ENCODE data around the gene SERPIND1.
"Not testable (repeated sequence)": the region's sequence is repeated elsewhere in the genome, so short reads cannot be mapped to it uniquely, and the experiment has no call there.

The SERPIND1 gene

GRCh38 chr22:20773793-20774212, at the start of gene SERPIND1:
Gene SERPIND1, plus strand, starts transcription at chr22:20774113. Its CDS starts 5,200 bp downstream, at chr22:20779313.
- no peak for DNase-seq (ENCODE audit: low read depth in 2 of 2)
- no peak within 1 kb of the TSS for H3K4me3 ChIP-seq (replicated peaks in 1 of 2; ENCODE audit: low read depth in 2 of 2, low read length in 2 of 2)
- TF ChIP-seq CTCF (IDR thresholded peaks at IDR 0.05; ENCODE audit: low read depth, low read length) = no peak

- H3K4me3 ChIP-seq (replicated peaks in 1 of 2; ENCODE audit: low read depth in 2 of 2, low read length in 2 of 2) = no peak overlapping the region
- DNase-seq (ENCODE audit: low read depth in 2 of 2) = no peak
- no peak for TF ChIP-seq CTCF (IDR thresholded peaks at IDR 0.05; ENCODE audit: low read depth, low read length)
Observed at GRCh38 chr22:20724676-20725454, 49.0 kb upstream of the SERPIND1 start.

- no peak overlapping the region for H3K4me3 ChIP-seq (replicated peaks in 1 of 2; ENCODE audit: low read depth in 2 of 2, low read length in 2 of 2)
- no peak for TF ChIP-seq CTCF (IDR thresholded peaks at IDR 0.05; ENCODE audit: low read depth, low read length)
- no peak for DNase-seq (ENCODE audit: low read depth in 2 of 2)
Observed at GRCh38 chr22:20725987-20726558, 47.8 kb upstream of the SERPIND1 start.

GRCh38 chr22:20727118-20728015, 46.5 kb upstream of the SERPIND1 start:
- no peak for DNase-seq (ENCODE audit: low read depth in 2 of 2)
- no peak for TF ChIP-seq CTCF (IDR thresholded peaks at IDR 0.05; ENCODE audit: low read depth, low read length)
- H3K4me3 ChIP-seq (replicated peaks in 1 of 2; ENCODE audit: low read depth in 2 of 2, low read length in 2 of 2) = no peak overlapping the region

GRCh38 chr22:20728523-20729190, 45.3 kb upstream of the SERPIND1 start:
- no peak overlapping the region for H3K4me3 ChIP-seq (replicated peaks in 1 of 2; ENCODE audit: low read depth in 2 of 2, low read length in 2 of 2)
- DNase-seq (ENCODE audit: low read depth in 2 of 2) = no peak
- no peak for TF ChIP-seq CTCF (IDR thresholded peaks at IDR 0.05; ENCODE audit: low read depth, low read length)

GRCh38 chr22:20729194-20729593, 44.7 kb upstream of the SERPIND1 start:
- H3K4me3 ChIP-seq (replicated peaks in 1 of 2; ENCODE audit: low read depth in 2 of 2, low read length in 2 of 2) = no peak overlapping the region
- DNase-seq (ENCODE audit: low read depth in 2 of 2) = no peak
- TF ChIP-seq CTCF (IDR thresholded peaks at IDR 0.05; ENCODE audit: low read depth, low read length) = no peak

- not testable (repeated sequence) for H3K4me3 ChIP-seq (replicated peaks in 1 of 2; ENCODE audit: low read depth in 2 of 2, low read length in 2 of 2); DNase-seq (ENCODE audit: low read depth in 2 of 2)
Observed at GRCh38 chr22:20732431-20732830, 41.5 kb upstream of the SERPIND1 start.

- not testable (repeated sequence) for DNase-seq (ENCODE audit: low read depth in 2 of 2); H3K4me3 ChIP-seq (replicated peaks in 1 of 2; ENCODE audit: low read depth in 2 of 2, low read length in 2 of 2)
Observed at GRCh38 chr22:20735356-20736162, 38.4 kb upstream of the SERPIND1 start.

- H3K4me3 ChIP-seq (replicated peaks in 1 of 2; ENCODE audit: low read depth in 2 of 2, low read length in 2 of 2); DNase-seq (ENCODE audit: low read depth in 2 of 2): not testable (repeated sequence)
Observed at GRCh38 chr22:20736891-20737290, 37.0 kb upstream of the SERPIND1 start.
